ENCODE measurements around the gene STAT5A.
A peak's percentile ranks its signal among the peaks of the same experiment; 100 is the strongest.

STAT5A gene

DNA sequence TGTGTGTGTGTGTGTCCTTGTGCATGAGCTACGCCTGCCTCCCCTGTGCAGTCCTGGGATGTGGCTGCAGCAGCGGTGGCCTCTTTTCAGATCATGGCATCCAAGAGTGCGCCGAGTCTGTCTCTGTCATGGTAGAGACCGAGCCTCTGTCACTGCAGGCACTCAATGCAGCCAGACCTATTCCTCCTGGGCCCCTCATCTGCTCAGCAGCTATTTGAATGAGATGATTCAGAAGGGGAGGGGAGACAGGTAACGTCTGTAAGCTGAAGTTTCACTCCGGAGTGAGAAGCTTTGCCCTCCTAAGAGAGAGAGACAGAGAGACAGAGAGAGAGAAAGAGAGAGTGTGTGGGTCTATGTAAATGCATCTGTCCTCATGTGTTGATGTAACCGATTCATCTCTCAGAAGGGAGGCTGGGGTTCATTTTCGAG is 22.5 kb downstream of the STAT5A start:
- Histone ChIP-seq H3K27ac (replicated peaks) (peak overlapping the region; percentile 43; the same call in 1 of the 2 replicates), H3K4me3 (replicated peaks; ENCODE audit: insufficient read depth, low read length) (no peak overlapping the region), H3K27me3 (ENCODE audit: insufficient read depth, poor library complexity, severe bottlenecking) (no peaks in the 10 kb centered on the region)
- DNase-seq (ENCODE audit: low read depth in 1 of 2, low spot score in 1 of 2), result no peak
- TF ChIP-seq, protein P1, sequence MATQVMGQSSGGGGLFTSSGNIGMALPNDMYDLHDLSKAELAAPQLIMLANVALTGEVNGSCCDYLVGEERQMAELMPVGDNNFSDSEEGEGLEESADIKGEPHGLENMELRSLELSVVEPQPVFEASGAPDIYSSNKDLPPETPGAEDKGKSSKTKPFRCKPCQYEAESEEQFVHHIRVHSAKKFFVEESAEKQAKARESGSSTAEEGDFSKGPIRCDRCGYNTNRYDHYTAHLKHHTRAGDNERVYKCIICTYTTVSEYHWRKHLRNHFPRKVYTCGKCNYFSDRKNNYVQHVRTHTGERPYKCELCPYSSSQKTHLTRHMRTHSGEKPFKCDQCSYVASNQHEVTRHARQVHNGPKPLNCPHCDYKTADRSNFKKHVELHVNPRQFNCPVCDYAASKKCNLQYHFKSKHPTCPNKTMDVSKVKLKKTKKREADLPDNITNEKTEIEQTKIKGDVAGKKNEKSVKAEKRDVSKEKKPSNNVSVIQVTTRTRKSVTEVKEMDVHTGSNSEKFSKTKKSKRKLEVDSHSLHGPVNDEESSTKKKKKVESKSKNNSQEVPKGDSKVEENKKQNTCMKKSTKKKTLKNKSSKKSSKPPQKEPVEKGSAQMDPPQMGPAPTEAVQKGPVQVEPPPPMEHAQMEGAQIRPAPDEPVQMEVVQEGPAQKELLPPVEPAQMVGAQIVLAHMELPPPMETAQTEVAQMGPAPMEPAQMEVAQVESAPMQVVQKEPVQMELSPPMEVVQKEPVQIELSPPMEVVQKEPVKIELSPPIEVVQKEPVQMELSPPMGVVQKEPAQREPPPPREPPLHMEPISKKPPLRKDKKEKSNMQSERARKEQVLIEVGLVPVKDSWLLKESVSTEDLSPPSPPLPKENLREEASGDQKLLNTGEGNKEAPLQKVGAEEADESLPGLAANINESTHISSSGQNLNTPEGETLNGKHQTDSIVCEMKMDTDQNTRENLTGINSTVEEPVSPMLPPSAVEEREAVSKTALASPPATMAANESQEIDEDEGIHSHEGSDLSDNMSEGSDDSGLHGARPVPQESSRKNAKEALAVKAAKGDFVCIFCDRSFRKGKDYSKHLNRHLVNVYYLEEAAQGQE (IDR thresholded peaks at IDR 0.05; ENCODE audit: insufficient replicate concordance, low read depth), result no peak
- TF ChIP-seq GABPA (IDR thresholded peaks at IDR 0.05; ENCODE audit: low read depth) (no peak), SPI1 (IDR thresholded peaks at IDR 0.05; ENCODE audit: borderline replicate concordance, low read depth) (no peak), POLR2AphosphoS5 (IDR thresholded peaks at IDR 0.05; ENCODE audit: low read depth) (no peak), CTCF (IDR thresholded peaks at IDR 0.05; ENCODE audit: insufficient read depth, low read length) (no peak)

DNA sequence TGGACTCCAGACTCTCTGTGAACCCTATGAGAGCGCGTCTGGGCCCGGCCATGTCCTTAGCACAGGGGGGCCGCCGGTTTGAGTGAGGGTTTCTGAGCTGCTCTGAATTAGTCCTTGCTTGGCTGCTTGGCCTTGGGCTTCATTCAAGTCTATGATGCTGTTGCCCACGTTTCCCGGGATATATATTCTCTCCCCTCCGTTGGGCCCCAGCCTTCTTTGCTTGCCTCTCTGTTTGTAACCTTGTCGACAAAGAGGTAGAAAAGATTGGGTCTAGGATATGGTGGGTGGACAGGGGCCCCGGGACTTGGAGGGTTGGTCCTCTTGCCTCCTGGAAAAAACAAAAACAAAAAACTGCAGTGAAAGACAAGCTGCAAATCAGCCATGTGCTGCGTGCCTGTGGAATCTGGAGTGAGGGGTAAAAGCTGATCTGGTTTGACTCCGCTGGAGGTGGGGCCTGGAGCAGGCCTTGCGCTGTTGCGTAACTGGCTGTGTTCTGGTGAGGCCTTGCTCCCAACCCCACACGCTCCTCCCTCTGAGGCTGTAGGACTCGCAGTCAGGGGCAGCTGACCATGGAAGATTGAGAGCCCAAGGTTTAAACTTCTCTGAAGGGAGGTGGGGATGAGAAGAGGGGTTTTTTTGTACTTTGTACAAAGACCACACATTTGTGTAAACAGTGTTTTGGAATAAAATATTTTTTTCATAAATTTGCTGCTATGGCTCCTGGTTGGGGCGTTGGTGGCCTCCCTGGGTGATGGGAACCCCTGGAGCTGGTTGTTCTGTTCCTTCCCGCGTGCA is 23.1 kb downstream of the STAT5A start:
- Histone ChIP-seq H3K27ac (replicated peaks) (peak overlapping the region; percentile 43), H3K4me3 (replicated peaks; ENCODE audit: insufficient read depth, low read length) (no peak overlapping the region), H3K27me3 (ENCODE audit: insufficient read depth, poor library complexity, severe bottlenecking) (no peaks in the 10 kb centered on the region)
- peak; percentile 71 to 91 for DNase-seq (ENCODE audit: low read depth in 1 of 2, low spot score in 1 of 2)
- TF ChIP-seq GABPA (IDR thresholded peaks at IDR 0.05; ENCODE audit: low read depth) (no peak), SPI1 (IDR thresholded peaks at IDR 0.05; ENCODE audit: borderline replicate concordance, low read depth) (no peak), CTCF (IDR thresholded peaks at IDR 0.05; ENCODE audit: insufficient read depth, low read length) (no peak), POLR2AphosphoS5 (IDR thresholded peaks at IDR 0.05; ENCODE audit: low read depth) (no peak)
- TF ChIP-seq, protein P1 (IDR thresholded peaks at IDR 0.05; ENCODE audit: insufficient replicate concordance, low read depth), result no peak

- Histone ChIP-seq H3K4me3 (replicated peaks; ENCODE audit: insufficient read depth, low read length) (no peak overlapping the region), H3K27me3 (ENCODE audit: insufficient read depth, poor library complexity, severe bottlenecking) (no peaks in the 10 kb centered on the region), H3K27ac (replicated peaks) (peak overlapping the region; percentile 43)
- no peak for DNase-seq (ENCODE audit: low read depth in 1 of 2, low spot score in 1 of 2)
- TF ChIP-seq CTCF (IDR thresholded peaks at IDR 0.05; ENCODE audit: insufficient read depth, low read length) (no peak), POLR2AphosphoS5 (IDR thresholded peaks at IDR 0.05; ENCODE audit: low read depth) (no peak), GABPA (IDR thresholded peaks at IDR 0.05; ENCODE audit: low read depth) (no peak), SPI1 (IDR thresholded peaks at IDR 0.05; ENCODE audit: borderline replicate concordance, low read depth) (no peak)
- TF ChIP-seq, protein P1 (IDR thresholded peaks at IDR 0.05; ENCODE audit: insufficient replicate concordance, low read depth), result no peak
Observed at GRCh38 chr17:42312035-42312284, 23.7 kb downstream of the STAT5A start.
